RWPE1 (cell line): ENCODE measurements around the gene LMBRD2.

Experiments used
- CTCF ChIA-PET: fragments of 350-600 bp; sonication (Branson Sonifier 250); formaldehyde crosslinking; extraction: SDS; loops from one replicate; lab custom pipeline; 2021; lab: Yijun Ruan, JAX
- POLR2A ChIA-PET: fragments of 400-600 bp; formaldehyde crosslinking; extraction: SDS; loops from one replicate; lab custom pipeline; 2020; ENCODE audit warnings: antibody characterized with exemption; ENCODE audit not compliant: low non-redundant PET; lab: Yijun Ruan, JAX
- DNase-seq: peaks from one replicate; pipeline ENCODE4 v3.0.0; 2012; ENCODE audit warnings: low spot score
- H3K27ac ChIP-seq: fragments of 450-650 bp; 2 replicates; pipeline ENCODE4 v1.5.1; 2017
- CTCF ChIP-seq: fragments of 450-650 bp; conservative IDR thresholded peaks from 2 replicates; pipeline ENCODE4 v1.5.1; 2017; ENCODE audit warnings: low read depth, mild to moderate bottlenecking

The LMBRD2 gene

GRCh38 chr5:36128795-36129194 is 22.9 kb downstream of the LMBRD2 start:
- no peak for TF ChIP-seq CTCF
- POLR2A ChIA-PET: no interaction called here
- CTCF ChIA-PET: interaction anchor here (0.6 kb wide), 1 partner anchor 48 kb away, joined by 6 read pairs; no protein-coding TSS in a partner anchor
- DNase-seq: no peak
- no peak overlapping the region for H3K27ac ChIP-seq

GRCh38 chr5:36125868-36126267 is 25.8 kb downstream of the LMBRD2 start:
- ChIA-PET POLR2A (no interaction called here), CTCF (interaction anchor here (0.7 kb wide), 1 partner anchor 757 kb away, joined by 3 read pairs; no protein-coding TSS in a partner anchor)
- TF ChIP-seq CTCF: no peak
- DNase-seq: no peak
- H3K27ac ChIP-seq: no peak overlapping the region

- TF ChIP-seq CTCF: no peak
- CTCF ChIA-PET: no interaction called here
- DNase-seq: no peak
- no peak overlapping the region for H3K27ac ChIP-seq
- POLR2A ChIA-PET: no interaction called here
Measured at GRCh38 chr5:36111238-36111637, 40.4 kb downstream of the LMBRD2 start.

- POLR2A ChIA-PET: no interaction called here
- CTCF ChIA-PET: no interaction called here
- no peak for DNase-seq
- no peak for TF ChIP-seq CTCF
- no peak overlapping the region for H3K27ac ChIP-seq
Measured at GRCh38 chr5:36108758-36109460, 42.8 kb downstream of the LMBRD2 start.

- DNase-seq: no peak
- CTCF ChIA-PET: no interaction called here
- no peak overlapping the region for H3K27ac ChIP-seq
- TF ChIP-seq CTCF: no peak
- POLR2A ChIA-PET: no interaction called here
Measured at GRCh38 chr5:36105819-36106218, 45.9 kb downstream of the LMBRD2 start.

GRCh38 chr5:36099748-36100147 is 51.9 kb downstream of the LMBRD2 start:
- POLR2A ChIA-PET: no interaction called here
- no peak for TF ChIP-seq CTCF

More at GRCh38 chr5:36099748-36100147, 51.9 kb downstream of the LMBRD2 start:
- DNase-seq: no peak
- CTCF ChIA-PET: no interaction called here
- no peak overlapping the region for H3K27ac ChIP-seq
